GM21737 (cell line): Measurements from ENCODE around the gene STAC2.

Experiments used
- ATAC-seq: cut with Tn5 transposase; IDR thresholded peaks from one replicate; pipeline ENCODE4 v1.9.1; 2021; ENCODE audit warnings: mild to moderate bottlenecking, moderate library complexity; ENCODE audit not compliant: unreplicated experiment

The STAC2 gene

GRCh38 chr17:39231591-39232551, 6.1 kb upstream of the STAC2 start:
- no peak for ATAC-seq

GRCh38 chr17:39231091-39231561, 5.4 kb upstream of the STAC2 start:
- ATAC-seq = no peak

- ATAC-seq = no peak
Measured at GRCh38 chr17:39230361-39230760, 4.6 kb upstream of the STAC2 start.

GRCh38 chr17:39229274-39229913, 3.6 kb upstream of the STAC2 start:
- no peak for ATAC-seq

GRCh38 chr17:39227364-39227919, 1.7 kb upstream of the STAC2 start:
- no peak for ATAC-seq

GRCh38 chr17:39225959-39226683, 376 bp upstream of the STAC2 start:
- no peak for ATAC-seq

GRCh38 chr17:39224778-39225307, 902 bp downstream of the STAC2 start:
- no peak for ATAC-seq

- no peak for ATAC-seq
Measured at GRCh38 chr17:39223907-39224777, 1.6 kb downstream of the STAC2 start.

GRCh38 chr17:39222866-39223834, 2.6 kb downstream of the STAC2 start:
- no peak for ATAC-seq

- ATAC-seq = no peak
Measured at GRCh38 chr17:39222151-39222550, 3.6 kb downstream of the STAC2 start.

- ATAC-seq = no peak
Measured at GRCh38 chr17:39221572-39221971, 4.2 kb downstream of the STAC2 start.

- no peak for ATAC-seq
Measured at GRCh38 chr17:39219647-39220154, 6.0 kb downstream of the STAC2 start.

- ATAC-seq = no peak
Measured at GRCh38 chr17:39218906-39219305, 6.8 kb downstream of the STAC2 start.

- ATAC-seq = no peak
Measured at GRCh38 chr17:39217734-39218369, 7.9 kb downstream of the STAC2 start.

GRCh38 chr17:39213852-39214251, 11.9 kb downstream of the STAC2 start:
- ATAC-seq = no peak

GRCh38 chr17:39212841-39213480, 12.8 kb downstream of the STAC2 start:
- no peak for ATAC-seq

GRCh38 chr17:39212195-39212810, 13.4 kb downstream of the STAC2 start:
- ATAC-seq = no peak
